Measurements from ENCODE around the gene LSS. TPM values are rescaled to one million over a fixed set of nuclear protein-coding genes. Genes with fewer than 3 reads are reported as not detected.

Gene LSS
- total and polyA plus RNA-seq, 10 of the 15 experiments (the other 5 are each of a cell fraction or from before 2014, with no cell fraction given) = 2.9 to 82.4 (median 27.5) TPM

DNA sequence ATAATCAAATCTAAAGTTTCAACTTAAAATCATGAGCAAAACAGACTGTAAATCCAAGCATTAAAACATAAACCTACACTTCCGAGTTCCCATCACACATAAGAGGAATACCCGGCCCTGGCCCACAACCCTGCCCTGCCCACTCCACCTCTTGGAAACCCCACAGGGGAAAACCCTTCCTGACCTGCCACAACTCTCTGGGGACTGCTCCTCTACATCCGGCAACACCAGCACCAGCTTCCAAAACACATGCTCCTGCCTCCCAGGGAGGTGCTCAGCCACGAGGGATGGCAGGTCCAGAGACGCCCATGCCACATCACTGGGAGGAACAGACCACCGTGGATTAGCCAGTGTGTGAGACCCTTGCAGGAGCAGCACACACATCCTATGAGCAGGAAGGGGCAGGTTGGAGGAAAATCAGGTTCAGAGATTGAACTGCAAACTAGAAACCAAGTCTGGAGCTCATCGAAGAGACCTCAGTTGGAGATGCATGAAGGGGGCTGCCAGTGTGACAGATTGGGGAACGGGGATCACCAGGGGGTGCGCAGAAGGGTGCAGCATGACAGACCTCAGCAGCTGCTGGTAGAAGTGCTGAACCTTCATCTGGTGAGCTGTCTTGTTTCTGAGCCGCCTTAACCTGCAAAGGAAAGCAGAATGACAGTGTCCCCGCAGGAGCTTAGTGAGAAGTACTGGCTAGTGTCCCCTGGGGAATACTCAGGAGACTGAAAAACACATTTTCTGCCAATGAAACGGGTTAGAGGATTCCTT, 25.8 kb upstream of the LSS start (continued):
- TF ChIP-seq REST (IDR thresholded peaks at IDR 0.05; ENCODE audit: low read depth, low read length) (no peak), STAT3 (IDR thresholded peaks at IDR 0.05; ENCODE audit: low read depth, low read length) (no peak), MEF2B (IDR thresholded peaks at IDR 0.05; ENCODE audit: partially characterized antibody, poor library complexity, severe bottlenecking) (peak; percentile 97), TBL1XR1 (IDR thresholded peaks at IDR 0.05; ENCODE audit: low read depth, low read length) (peak; percentile 63; the same call in 1 of the 2 replicates), SREBF1 (IDR thresholded peaks at IDR 0.05; ENCODE audit: low read length) (0 out of 2 replicates have a peak, but pooled peaks have one; percentile 10), ELK1 (IDR thresholded peaks at IDR 0.05; ENCODE audit: low read depth, low read length) (0 out of 2 replicates have a peak, but pooled peaks have one; percentile 14), FOXK2 (IDR thresholded peaks at IDR 0.05) (peak; percentile 81), RFX5 (IDR thresholded peaks at IDR 0.05; ENCODE audit: low read depth, low read length) (no peak), NR2F1 (conservative IDR thresholded peaks at IDR 0.05) (peak; percentile 29; the same call in 1 of the 2 replicates), POLR2AphosphoS2 (IDR thresholded peaks at IDR 0.05; ENCODE audit: low read depth, low read length) (0 out of 2 replicates have a peak, but pooled peaks have one; percentile 8), FOXM1 (IDR thresholded peaks at IDR 0.05; ENCODE audit: low read depth, low read length) (no peak), LARP7 (IDR thresholded peaks at IDR 0.05) (no peak)

Data from GM12878 (cell line).